GM23248 (cell line): ENCODE data around the gene S100A9.

Experiments
- EZH2 ChIP-seq: fragments of 200-600 bp; sonication (generic); IDR thresholded peaks from 2 replicates; pipeline ENCODE4 v1.6.1; 2018; ENCODE audit warnings: antibody characterized with exemption, mild to moderate bottlenecking; ENCODE audit not compliant: insufficient read depth, poor library complexity, severe bottlenecking
- EZH2phosphoT487 ChIP-seq: fragments of 200-600 bp; sonication (generic); IDR thresholded peaks from 2 replicates; pipeline ENCODE4 v1.6.1; 2018; ENCODE audit warnings: antibody characterized with exemption, moderate library complexity, mild to moderate bottlenecking, low read depth; ENCODE audit not compliant: insufficient read depth

DNA sequence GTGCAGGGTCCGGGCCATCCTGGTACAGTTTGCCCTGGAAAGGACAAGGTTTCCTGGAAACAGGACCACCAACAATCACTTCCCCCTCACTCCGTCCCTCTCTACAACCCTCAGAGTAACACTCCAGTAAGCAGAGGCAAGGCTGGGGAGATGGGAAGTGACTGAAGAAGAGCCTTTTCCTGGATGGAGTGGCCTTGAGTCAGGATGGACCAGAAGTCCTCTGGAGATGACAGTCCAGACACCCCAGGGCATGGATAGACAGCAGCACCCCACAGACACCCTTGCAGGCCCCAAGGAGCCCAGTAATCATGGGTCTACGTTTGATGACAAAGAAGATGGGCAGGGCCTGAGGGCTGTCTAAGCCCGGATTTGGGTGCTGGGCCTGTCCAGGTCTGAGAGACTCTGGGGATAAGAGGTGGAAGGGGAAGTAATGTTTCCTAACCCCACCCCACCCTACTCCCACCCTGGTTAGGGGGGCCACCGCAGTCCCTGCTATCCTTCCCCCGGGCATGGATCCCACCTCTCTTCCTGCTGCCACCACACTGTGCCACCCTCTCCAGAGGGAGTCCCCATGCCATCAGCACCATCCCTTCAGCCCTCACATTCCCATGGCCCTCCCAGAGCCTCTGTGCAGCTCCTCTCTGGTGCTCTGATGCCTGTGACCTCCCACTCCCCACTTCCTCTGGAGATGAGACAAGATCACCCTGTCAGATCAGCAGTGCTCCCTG lies 40.4 kb downstream of the S100A9 start:
- TF ChIP-seq EZH2 (no peak), EZH2phosphoT487 (no peak)
